PC-3 (cell line): ENCODE data around the gene PAMR1. TPM values are rescaled to one million over a fixed set of nuclear protein-coding genes. Genes with fewer than 3 reads are reported as not detected.

ENCODE experiments used
- ATAC-seq: fragments of 200-7000 bp; cut with Tn5 transposase; 2 replicates; pipeline ENCODE4 v1.9.1; 2020; ENCODE audit warnings: mild to moderate bottlenecking, moderate library complexity
- BruUV-seq: library from RNA; stranded (reverse); fragments of 400-500 nt; replicated peaks from 2 replicates; lab custom pipeline; 2021; lab: Mats Ljungman, UMichigan
- CTCF ChIA-PET: fragments of 300-600 bp; sonication (Branson Sonifier 250); formaldehyde crosslinking; loops from one replicate; lab custom pipeline; 2022; ENCODE audit warnings: antibody characterized with exemption; lab: Charles Lee
- POLR2A ChIA-PET: fragments of 300-600 bp; sonication (Branson Sonifier 250); formaldehyde crosslinking; loops from one replicate; lab custom pipeline; 2022; ENCODE audit warnings: antibody characterized with exemption; ENCODE audit not compliant: unreplicated experiment; lab: Charles Lee
- DNase-seq: peaks from one replicate; pipeline ENCODE4 v3.0.0-alpha.2; 2015
- H2AFZ ChIP-seq: fragments of 300-600 bp; sonication (generic); 2 replicates; pipeline ENCODE4 v1.6.0; 2016; ENCODE audit warnings: antibody characterized with exemption, low read length
- H3F3A ChIP-seq: fragments of 300-600 bp; sonication (generic); one replicate; pipeline ENCODE4 v1.6.0; 2017; ENCODE audit warnings: antibody characterized with exemption, low read length, control low read depth, mild to moderate bottlenecking; ENCODE audit not compliant: unreplicated experiment
- H3K27ac ChIP-seq: fragments of 300-600 bp; sonication (generic); 2 replicates; pipeline ENCODE4 v1.5.1; 2016; ENCODE audit warnings: mild to moderate bottlenecking, low read length
- H3K27me3 ChIP-seq: fragments of 300-600 bp; sonication (generic); 2 replicates; pipeline ENCODE4 v1.6.1; 2016; ENCODE audit warnings: low read length, mixed read lengths
- H3K36me3 ChIP-seq: fragments of 300-600 bp; sonication (generic); 2 replicates; pipeline ENCODE4 v1.6.1; 2016; ENCODE audit warnings: low read depth, mixed run types, low read length, mixed read lengths
- H3K4me1 ChIP-seq: fragments of 300-600 bp; sonication (generic); 2 replicates; pipeline ENCODE4 v1.5.1; 2016; ENCODE audit warnings: low read length; ENCODE audit not compliant: insufficient read depth
- H3K4me2 ChIP-seq: fragments of 300-600 bp; sonication (generic); 2 replicates; pipeline ENCODE4 v1.6.0; 2016; ENCODE audit warnings: low read length
- H3K4me3 ChIP-seq: fragments of 300-600 bp; sonication (generic); 2 replicates; pipeline ENCODE4 v1.5.1; 2016; ENCODE audit warnings: mild to moderate bottlenecking, low read length, mixed read lengths
- H3K79me2 ChIP-seq: fragments of 300-600 bp; sonication (generic); 2 replicates; pipeline ENCODE4 v1.6.1; 2017; ENCODE audit warnings: low read length, mixed read lengths
- H3K9ac ChIP-seq: fragments of 300-600 bp; sonication (generic); 2 replicates; pipeline ENCODE4 v1.6.0; 2016; ENCODE audit warnings: mild to moderate bottlenecking, low read length
- H3K9me2 ChIP-seq: fragments of 300-600 bp; sonication (generic); replicated peaks from 2 replicates; pipeline ENCODE4 v1.6.1; 2016; ENCODE audit warnings: mixed run types, low read length, mixed read lengths
- H3K9me3 ChIP-seq: fragments of 300-600 bp; sonication (generic); 2 replicates; pipeline ENCODE4 v1.6.1; 2016; ENCODE audit warnings: low read length, mixed read lengths
- H4K20me1 ChIP-seq: fragments of 300-600 bp; sonication (generic); 2 replicates; pipeline ENCODE4 v1.6.1; 2016; ENCODE audit warnings: low read length, mixed read lengths
- CTCF ChIP-seq: fragments of 300-600 bp; sonication (generic); conservative IDR thresholded peaks from 2 replicates; pipeline ENCODE4 v1.5.1; 2017; ENCODE audit warnings: antibody characterized with exemption, low read depth, mild to moderate bottlenecking, low read length
- EZH2 ChIP-seq: fragments of 300-600 bp; sonication (generic); IDR thresholded peaks from one replicate; pipeline ENCODE4 v1.6.1; 2017; ENCODE audit warnings: antibody characterized with exemption, mild to moderate bottlenecking, low read length; ENCODE audit not compliant: unreplicated experiment
- EZH2phosphoT487 ChIP-seq: fragments of 300-600 bp; sonication (generic); IDR thresholded peaks from 2 replicates; pipeline ENCODE4 v1.6.1; 2018; ENCODE audit warnings: mild to moderate bottlenecking, antibody characterized with exemption, low read length, borderline replicate concordance
- intact Hi-C: fragments of 100-400 bp; cut with micrococcal nuclease; formaldehyde crosslinking; loops from 2 replicates; pipeline ENCODE4 v1.9.0; 2023
- total RNA-seq: library from RNA; depleted of rRNA; stranded (reverse); fragments of >200 nt; gene quantifications from 2 replicates; pipeline ENCODE4 v1.2.3, GENCODE V29; 2014

Gene PAMR1
- total RNA-seq, 1 experiment from 2014 or later = not detected

GRCh38 chr11:35553831-35554230 lies 28.4 kb upstream of the PAMR1 start:
- H3K4me1 ChIP-seq = peaks cover 31% of the 10 kb centered on the region
- peak; percentile 68 for DNase-seq
- H3K27ac ChIP-seq = peak overlapping the region; percentile 44

GRCh38 chr11:35553021-35553420 lies 27.6 kb upstream of the PAMR1 start:
- H2AFZ ChIP-seq = no peak overlapping the region
- DNase-seq = no peak
- no peaks in the 10 kb centered on the region for H4K20me1 ChIP-seq
- H3K27ac ChIP-seq = no peak overlapping the region
- H3K27me3 ChIP-seq = no peaks in the 10 kb centered on the region
- no peaks in the 10 kb centered on the region for H3K36me3 ChIP-seq
- H3K79me2 ChIP-seq = no peaks in the 10 kb centered on the region
- H3K9me2 ChIP-seq = no peaks in the 10 kb centered on the region
- TF ChIP-seq EZH2 (no peak), CTCF (no peak), EZH2phosphoT487 (no peak)
- ChIA-PET POLR2A (no interaction called here), CTCF (no interaction called here)
- no peak overlapping the region for H3K9ac ChIP-seq
- no peak for ATAC-seq
- H3K9me3 ChIP-seq = no peaks in the 10 kb centered on the region
- H3K4me3 ChIP-seq = no peak overlapping the region
- peaks cover 31% of the 10 kb centered on the region for H3K4me1 ChIP-seq
- no peaks in the 10 kb centered on the region for H3F3A ChIP-seq
- no TSS peak for BruUV-seq
- intact Hi-C loops = no loop called here
- H3K4me2 ChIP-seq = no peak overlapping the region

More at GRCh38 chr11:35553831-35554230, 28.4 kb upstream of the PAMR1 start:
- Histone ChIP-seq H4K20me1 (no peaks in the 10 kb centered on the region), H3K4me2 (0 out of 2 replicates have a peak overlapping the region, but pooled peaks have one; percentile 24), H3F3A (no peaks in the 10 kb centered on the region), H3K79me2 (no peaks in the 10 kb centered on the region), H2AFZ (no peak overlapping the region), H3K4me3 (no peak overlapping the region), H3K27me3 (no peaks in the 10 kb centered on the region), H3K36me3 (no peaks in the 10 kb centered on the region), H3K9me2 (no peaks in the 10 kb centered on the region), H3K9me3 (no peaks in the 10 kb centered on the region), H3K9ac (no peak overlapping the region)
- CTCF ChIA-PET = no interaction called here
- ATAC-seq = peak; percentile 44; the same call in 1 of the 2 replicates
- no TSS peak for BruUV-seq
- intact Hi-C loops = no loop called here
- TF ChIP-seq EZH2phosphoT487 (no peak), EZH2 (no peak), CTCF (no peak)
- POLR2A ChIA-PET = no interaction called here

- no peak overlapping the region for H3K9ac ChIP-seq
- ATAC-seq = no peak
- no peak overlapping the region for H3K4me3 ChIP-seq
- H3K9me2 ChIP-seq = no peaks in the 10 kb centered on the region
- no peak overlapping the region for H2AFZ ChIP-seq
- H3K4me2 ChIP-seq = no peak overlapping the region
- H3K27ac ChIP-seq = no peak overlapping the region
- no peaks in the 10 kb centered on the region for H4K20me1 ChIP-seq
- no TSS peak for BruUV-seq
- CTCF ChIA-PET = no interaction called here
- peaks cover 31% of the 10 kb centered on the region for H3K4me1 ChIP-seq
- H3F3A ChIP-seq = no peaks in the 10 kb centered on the region
- H3K27me3 ChIP-seq = no peaks in the 10 kb centered on the region
- H3K79me2 ChIP-seq = no peaks in the 10 kb centered on the region
- intact Hi-C loops = no loop called here
- POLR2A ChIA-PET = no interaction called here
- H3K9me3 ChIP-seq = no peaks in the 10 kb centered on the region
- DNase-seq = no peak
- TF ChIP-seq CTCF (no peak), EZH2phosphoT487 (no peak), EZH2 (no peak)
- H3K36me3 ChIP-seq = no peaks in the 10 kb centered on the region
Measured at GRCh38 chr11:35552616-35553015, 27.2 kb upstream of the PAMR1 start.
